H9 (cell line): Measurements from ENCODE around the gene KCNH1. TPM values are rescaled to one million over a fixed set of nuclear protein-coding genes. Genes with fewer than 3 reads are reported as not detected.

Experiments used
- DNase-seq: peaks from one replicate; pipeline ENCODE4 v3.0.0-alpha.2; 2017
- H2AFZ ChIP-seq: one replicate; pipeline ENCODE4 v1.6.1; 2013; ENCODE audit warnings: mild to moderate bottlenecking, low read length, control low read depth, moderate library complexity
- H2AK5ac ChIP-seq: 2 replicates; pipeline ENCODE4 v1.6.1; 2013; ENCODE audit warnings: low read length, control low read depth, mixed read lengths; ENCODE audit not compliant: insufficient read length
- H2BK120ac ChIP-seq: one replicate; pipeline ENCODE4 v1.6.1; 2013; ENCODE audit warnings: low read depth, mild to moderate bottlenecking, low read length, control low read depth, inconsistent platforms; ENCODE audit not compliant: poor library complexity, severe bottlenecking
- H2BK12ac ChIP-seq: 2 replicates; pipeline ENCODE4 v1.6.1; 2013; ENCODE audit warnings: low read length, control low read depth, mixed read lengths, low read depth; ENCODE audit not compliant: insufficient read length
- H2BK15ac ChIP-seq: 2 replicates; pipeline ENCODE4 v1.6.1; 2013; ENCODE audit warnings: low read depth, low read length, control low read depth
- H2BK20ac ChIP-seq: one replicate; pipeline ENCODE4 v1.6.1; 2013; ENCODE audit warnings: low read depth, mild to moderate bottlenecking, low read length, control low read depth, inconsistent platforms; ENCODE audit not compliant: poor library complexity, severe bottlenecking
- H2BK5ac ChIP-seq: 2 replicates; pipeline ENCODE4 v1.6.1; 2013; ENCODE audit warnings: low read length, control low read depth, mixed read lengths; ENCODE audit not compliant: insufficient read length
- H3K14ac ChIP-seq: 2 replicates; pipeline ENCODE4 v1.6.1; 2013; ENCODE audit warnings: low read length, control low read depth; ENCODE audit not compliant: insufficient read depth
- H3K18ac ChIP-seq: 2 replicates; pipeline ENCODE4 v1.6.1; 2013; ENCODE audit warnings: low read depth, mild to moderate bottlenecking, mixed read lengths, low read length, control low read depth; ENCODE audit not compliant: insufficient read length
- H3K23ac ChIP-seq: 2 replicates; pipeline ENCODE4 v1.6.1; 2013; ENCODE audit warnings: low read length, control low read depth, mixed read lengths, low read depth; ENCODE audit not compliant: insufficient read length
- H3K23me2 ChIP-seq: 2 replicates; pipeline ENCODE4 v1.6.1; 2013; ENCODE audit warnings: low read depth, mild to moderate bottlenecking, mixed read lengths, low read length, control low read depth; ENCODE audit not compliant: insufficient read length, poor library complexity, severe bottlenecking
- H3K27ac ChIP-seq: 2 replicates; pipeline ENCODE4 v1.5.1; 2013; ENCODE audit warnings: low read length, control low read depth, mixed read lengths, low read depth; ENCODE audit not compliant: insufficient read length
- H3K27me3 ChIP-seq: 2 replicates; pipeline ENCODE4 v1.6.1; 2013; ENCODE audit warnings: low read length, control low read depth, inconsistent platforms; ENCODE audit not compliant: insufficient read depth
- H3K4ac ChIP-seq: 2 replicates; pipeline ENCODE4 v1.6.1; 2013; ENCODE audit warnings: low read depth, mild to moderate bottlenecking, control low read depth, inconsistent platforms, low read length, moderate library complexity
- H3K4me1 ChIP-seq: 2 replicates; pipeline ENCODE4 v1.6.1; 2013; ENCODE audit warnings: low read length, control low read depth, inconsistent platforms; ENCODE audit not compliant: insufficient read depth
- H3K4me2 ChIP-seq: 2 replicates; pipeline ENCODE4 v1.6.1; 2013; ENCODE audit warnings: low read length, control low read depth, mixed read lengths; ENCODE audit not compliant: insufficient read length, insufficient read depth
- H3K56ac ChIP-seq: 2 replicates; pipeline ENCODE4 v1.6.1; 2013; ENCODE audit warnings: low read depth, mild to moderate bottlenecking, mixed read lengths, low read length, control low read depth; ENCODE audit not compliant: insufficient read length
- H3K79me1 ChIP-seq: 2 replicates; pipeline ENCODE4 v1.6.1; 2013; ENCODE audit warnings: low read depth, mild to moderate bottlenecking, moderate library complexity, low read length, control low read depth, inconsistent platforms; ENCODE audit not compliant: insufficient read depth, poor library complexity, severe bottlenecking
- H3K79me2 ChIP-seq: 2 replicates; pipeline ENCODE4 v1.6.1; 2013; ENCODE audit warnings: low read length, control low read depth, inconsistent platforms; ENCODE audit not compliant: insufficient read depth
- H3K9ac ChIP-seq: 2 replicates; pipeline ENCODE4 v1.6.1; 2013; ENCODE audit warnings: low read length, control low read depth, mixed read lengths; ENCODE audit not compliant: insufficient read length; ENCODE audit errors: extremely low read depth
- H3K9me3 ChIP-seq: one replicate; pipeline ENCODE4 v1.6.1; 2013; ENCODE audit warnings: low read depth, low read length, inconsistent platforms; ENCODE audit not compliant: control insufficient read depth
- H3T11ph ChIP-seq: one replicate; pipeline ENCODE4 v1.6.1; 2013; ENCODE audit warnings: mild to moderate bottlenecking, low read length, control low read depth, inconsistent platforms
- H4K20me1 ChIP-seq: one replicate; pipeline ENCODE4 v1.6.1; 2013; ENCODE audit not compliant: control insufficient read depth, insufficient read length, insufficient read depth
- H4K5ac ChIP-seq: 2 replicates; pipeline ENCODE4 v1.6.1; 2013; ENCODE audit warnings: low read depth, mild to moderate bottlenecking, mixed read lengths, low read length, control low read depth; ENCODE audit not compliant: insufficient read length
- H4K8ac ChIP-seq: replicated peaks from 2 replicates; pipeline ENCODE4 v1.6.1; 2013; ENCODE audit warnings: low read length, control low read depth, mixed read lengths, low read depth; ENCODE audit not compliant: insufficient read length
- H4K91ac ChIP-seq: 2 replicates; pipeline ENCODE4 v1.6.1; 2013; ENCODE audit warnings: low read depth, mild to moderate bottlenecking, moderate library complexity, mixed read lengths, low read length, control low read depth; ENCODE audit not compliant: insufficient read length
- H3K27ac Mint-ChIP-seq, 3 experiments: 2 replicates in 2 of 3; 3 replicates in 1 of 3; pipeline ENCODE4 v1.8.0; 2020 to 2021; ENCODE audit warnings: mixed read lengths in 3 of 3, mild to moderate bottlenecking in 1 of 3, moderate library complexity in 1 of 3
- H3K27me3 Mint-ChIP-seq: 2 replicates; pipeline ENCODE4 v1.8.0; 2021; ENCODE audit warnings: low read depth, mild to moderate bottlenecking, moderate library complexity, mixed read lengths
- H3K36me3 Mint-ChIP-seq, 3 experiments: 2 replicates in 2 of 3; 3 replicates in 1 of 3; pipeline ENCODE4 v1.8.0; 2020 to 2021; ENCODE audit warnings: low read depth in 3 of 3, mixed read lengths in 3 of 3; ENCODE audit not compliant: insufficient read depth in 1 of 3
- H3K4me1 Mint-ChIP-seq, 2 experiments: 2 replicates each; pipeline ENCODE4 v1.8.0; 2020; ENCODE audit warnings: mixed read lengths in 2 of 2
- H3K4me3 Mint-ChIP-seq, 2 experiments: 2 replicates in 1 of 2; 3 replicates in 1 of 2; pipeline ENCODE4 v1.8.0; 2020 to 2021; ENCODE audit warnings: mild to moderate bottlenecking in 2 of 2, mixed read lengths in 2 of 2, moderate library complexity in 1 of 2
- H3K9me3 Mint-ChIP-seq, 2 experiments: 2 replicates in 1 of 2; 3 replicates in 1 of 2; pipeline ENCODE4 v1.8.0; 2020; ENCODE audit warnings: mild to moderate bottlenecking in 2 of 2, mixed read lengths in 2 of 2, moderate library complexity in 1 of 2
- whole genome bisulfite sequencing: extraction: QIAGEN DNeasy Blood & Tissue Kit; methylation state at CpG from one replicate; pipeline ENCODE4 v1.1.7; 2013; ENCODE audit warnings: missing lambda C conversion rate, low lambda C conversion rate, mixed read lengths; ENCODE audit not compliant: insufficient read length; ENCODE audit errors: extremely low coverage; 5-methylcytosine and 5-hydroxymethylcytosine counted together
- total RNA-seq: library from RNA; stranded (reverse); gene quantifications from 2 replicates; pipeline ENCODE4 v1.2.1, GENCODE V29; 2021
- TF ChIP-seq, protein P1 (sequence below): fragments of 200-600 bp; sonication (generic); conservative IDR thresholded peaks from 3 replicates; pipeline ENCODE4 v1.8.0; 2021; ENCODE audit warnings: antibody characterized with exemption, mild to moderate bottlenecking

The KCNH1 gene
- total RNA-seq, 1 experiment from 2014 or later: 0.11 TPM

DNA sequence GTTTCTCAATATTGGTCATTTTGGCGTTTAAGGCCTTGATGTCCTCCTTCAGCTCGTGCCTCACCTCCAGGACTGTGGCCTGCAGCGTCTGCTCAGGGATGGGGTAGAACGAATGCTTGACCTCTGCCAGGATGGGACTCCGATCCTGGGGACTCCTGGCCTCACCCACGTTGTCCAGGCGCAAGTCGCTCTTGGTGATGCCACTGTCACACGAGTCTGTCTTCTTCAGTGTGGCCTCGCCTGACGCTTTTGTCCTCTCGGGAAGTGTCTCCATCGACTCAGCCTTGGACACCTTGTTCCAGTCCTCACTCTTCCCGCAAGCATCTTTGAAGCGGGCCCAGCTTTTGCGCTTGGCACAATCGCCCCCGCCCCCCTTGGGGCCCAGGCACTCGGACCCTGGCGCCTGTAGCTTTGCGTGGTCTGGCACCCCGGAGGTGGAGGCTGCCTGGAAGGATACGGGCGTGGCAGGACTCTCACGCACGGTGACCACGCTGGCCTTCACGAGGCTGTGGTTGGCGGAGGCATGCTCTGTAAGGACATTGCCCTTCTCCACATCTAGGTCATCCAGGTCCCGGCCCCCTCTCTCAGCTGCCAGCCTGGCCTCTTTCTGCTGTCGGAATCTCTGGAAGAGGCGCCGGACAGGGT lies 450.4 kb downstream of the KCNH1 start:
- Histone ChIP-seq H3K4me1 (no peaks in the 10 kb centered on the region), H3K79me1 (no peaks in the 10 kb centered on the region), H4K91ac (no peak overlapping the region), H2BK5ac (no peak overlapping the region), H3K56ac (no peak overlapping the region), H3K14ac (no peak overlapping the region; the same call in 1 of the 2 replicates), H2AK5ac (no peak overlapping the region), H2BK20ac (no peak overlapping the region), H3K27ac (no peak overlapping the region), H3K9me3 (no peaks in the 10 kb centered on the region), H4K5ac (no peak overlapping the region), H3K4ac (no peak overlapping the region), H3K4me2 (no peak overlapping the region), H3K23me2 (no peaks in the 10 kb centered on the region), H3K23ac (no peak overlapping the region), H4K8ac (no peak overlapping the region), H2BK120ac (no peak overlapping the region), H3K27me3 (no peaks in the 10 kb centered on the region), H3K9ac (no peak overlapping the region), H3K79me2 (no peaks in the 10 kb centered on the region), H3K18ac (no peak overlapping the region), H4K20me1 (no peaks in the 10 kb centered on the region), H3T11ph (no peak overlapping the region), H2AFZ (no peak overlapping the region), H2BK15ac (no peak overlapping the region), H2BK12ac (no peak overlapping the region)
- DNase-seq: no peak
- no peak overlapping the region for H3K4me3 Mint-ChIP-seq
- no peaks in the 10 kb centered on the region; the same call in 1 of the 2 replicates for H3K27me3 Mint-ChIP-seq
- no peak overlapping the region for H3K27ac Mint-ChIP-seq
- no peaks in the 10 kb centered on the region for H3K4me1 Mint-ChIP-seq
- no CpG with 5 or more reads among the region's 33 CpGs for WGBS
- no peaks in the 10 kb centered on the region for H3K36me3 Mint-ChIP-seq
- no peaks in the 10 kb centered on the region for H3K9me3 Mint-ChIP-seq
- TF ChIP-seq, protein P1, sequence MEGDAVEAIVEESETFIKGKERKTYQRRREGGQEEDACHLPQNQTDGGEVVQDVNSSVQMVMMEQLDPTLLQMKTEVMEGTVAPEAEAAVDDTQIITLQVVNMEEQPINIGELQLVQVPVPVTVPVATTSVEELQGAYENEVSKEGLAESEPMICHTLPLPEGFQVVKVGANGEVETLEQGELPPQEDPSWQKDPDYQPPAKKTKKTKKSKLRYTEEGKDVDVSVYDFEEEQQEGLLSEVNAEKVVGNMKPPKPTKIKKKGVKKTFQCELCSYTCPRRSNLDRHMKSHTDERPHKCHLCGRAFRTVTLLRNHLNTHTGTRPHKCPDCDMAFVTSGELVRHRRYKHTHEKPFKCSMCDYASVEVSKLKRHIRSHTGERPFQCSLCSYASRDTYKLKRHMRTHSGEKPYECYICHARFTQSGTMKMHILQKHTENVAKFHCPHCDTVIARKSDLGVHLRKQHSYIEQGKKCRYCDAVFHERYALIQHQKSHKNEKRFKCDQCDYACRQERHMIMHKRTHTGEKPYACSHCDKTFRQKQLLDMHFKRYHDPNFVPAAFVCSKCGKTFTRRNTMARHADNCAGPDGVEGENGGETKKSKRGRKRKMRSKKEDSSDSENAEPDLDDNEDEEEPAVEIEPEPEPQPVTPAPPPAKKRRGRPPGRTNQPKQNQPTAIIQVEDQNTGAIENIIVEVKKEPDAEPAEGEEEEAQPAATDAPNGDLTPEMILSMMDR: no peak
